T-helper 9 cell (primary cell): ENCODE data around the gene STX18.
"Not testable (repeated sequence)": the region's sequence is repeated elsewhere in the genome, so short reads cannot be mapped to it uniquely, and the experiment has no call there.

ENCODE experiments used
- DNase-seq: peaks from one replicate; pipeline ENCODE4 v3.0.0-alpha.2; 2020

STX18 gene

DNA sequence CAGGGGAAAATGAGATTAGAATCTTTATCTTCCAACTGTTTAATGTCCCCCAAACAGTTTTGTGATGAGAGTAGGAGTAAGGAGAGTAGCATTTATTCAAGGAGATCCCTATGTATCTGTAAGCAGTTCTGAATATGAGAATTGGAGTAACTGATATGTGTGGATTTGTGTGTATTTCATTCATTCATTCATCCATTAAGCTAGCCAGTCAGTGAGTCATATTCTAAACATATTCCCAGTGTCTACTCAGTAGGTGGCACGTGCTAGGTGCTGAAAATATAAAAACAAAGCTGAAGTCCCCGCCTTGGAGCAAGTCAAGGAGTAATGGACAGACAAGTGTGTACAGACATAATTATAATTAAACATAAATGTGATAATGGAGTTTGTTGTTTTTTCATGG lies 12.4 kb upstream of the STX18 start:
- DNase-seq: no peak

DNA sequence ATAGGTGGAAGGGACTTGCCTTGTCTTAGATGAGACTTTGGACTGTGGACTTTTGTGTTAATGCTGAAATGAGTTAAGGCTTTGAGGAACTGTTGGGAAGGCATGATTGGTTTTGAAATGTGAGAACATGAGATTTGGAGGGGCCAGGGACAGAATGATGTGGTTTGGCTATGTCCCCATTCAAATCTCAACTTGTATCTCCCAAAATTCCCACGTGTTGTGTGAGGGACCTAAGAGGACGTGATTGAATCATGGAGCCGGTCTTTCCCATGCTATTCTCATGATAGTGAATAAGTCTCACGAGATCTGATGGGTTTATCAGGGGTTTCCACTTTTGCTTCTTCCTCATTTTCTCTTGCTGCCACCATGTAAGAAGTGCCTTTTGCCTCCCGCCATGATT lies 10.2 kb upstream of the STX18 start:
- DNase-seq: not testable (repeated sequence)

DNA sequence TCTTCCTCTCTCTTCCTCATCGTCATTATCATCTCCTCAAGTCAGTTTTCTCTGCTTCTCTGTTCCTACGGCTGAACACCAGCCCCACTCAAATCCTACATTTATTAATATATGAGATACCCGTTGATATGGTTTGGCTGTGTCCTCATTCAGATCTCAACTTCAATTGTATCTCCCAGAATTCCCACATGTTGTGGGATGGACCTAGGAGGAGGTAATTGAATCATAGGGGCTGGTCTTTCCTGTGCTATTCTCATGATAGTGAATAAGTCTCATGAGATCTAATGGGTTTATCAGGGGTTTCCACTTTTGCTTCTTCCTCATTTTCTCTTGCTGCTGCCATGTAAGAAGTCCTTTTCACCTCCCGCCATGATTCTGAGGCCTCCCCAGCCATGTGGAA lies 8.3 kb upstream of the STX18 start:
- not testable (repeated sequence) for DNase-seq

DNA sequence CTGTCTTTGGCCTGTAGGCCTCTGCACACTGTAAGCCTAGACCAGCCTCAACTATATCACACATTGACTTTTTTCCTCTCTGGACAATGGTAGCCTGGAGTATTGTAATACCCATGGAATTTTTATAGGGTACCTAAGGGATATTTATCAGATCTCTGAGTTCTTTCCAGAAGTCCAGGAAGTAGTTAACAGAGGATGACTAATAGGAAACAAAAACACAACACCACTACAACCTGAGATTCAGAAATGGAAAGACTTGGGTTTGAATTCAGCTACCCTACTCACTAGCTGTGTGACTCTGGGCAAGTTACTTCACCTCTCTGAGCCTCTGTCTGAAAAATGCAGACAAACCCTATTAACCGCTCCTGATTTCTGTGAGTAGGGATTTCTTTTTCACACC lies 7.7 kb upstream of the STX18 start:
- DNase-seq: no peak

DNA sequence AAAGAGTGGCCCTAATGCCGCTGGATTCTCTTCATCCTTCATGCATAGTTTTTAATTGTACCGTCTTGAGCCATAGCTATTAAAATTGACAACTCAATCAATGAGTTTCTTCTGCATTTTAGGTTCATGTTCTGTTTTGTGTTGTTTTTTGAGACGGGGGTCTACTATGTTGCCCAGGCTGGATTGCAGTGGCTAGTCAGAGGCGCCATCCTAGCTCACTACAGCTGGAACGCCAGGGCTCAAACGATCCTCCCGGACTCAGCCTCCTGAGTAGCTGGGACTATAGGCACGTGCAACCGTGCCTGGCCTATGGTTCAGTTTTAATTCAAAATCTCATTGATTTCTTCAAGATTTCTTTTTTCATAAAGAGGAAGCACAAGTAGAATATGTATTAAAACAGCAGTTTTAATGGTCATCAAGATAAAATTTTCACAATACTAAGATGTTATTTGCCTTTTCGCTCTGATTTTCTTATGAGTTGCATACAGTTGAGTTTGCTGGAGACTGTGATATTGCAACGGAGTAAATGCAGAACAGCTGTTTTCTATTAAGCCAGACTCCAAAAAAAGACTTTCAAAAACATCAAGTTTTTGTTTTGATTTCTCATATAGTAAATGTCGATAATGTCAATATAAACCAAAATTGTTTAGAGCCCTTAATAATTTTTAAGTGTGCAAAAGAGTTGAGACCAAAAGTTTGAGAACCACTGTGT lies 1.1 kb upstream of the STX18 start:
- no peak for DNase-seq

DNA sequence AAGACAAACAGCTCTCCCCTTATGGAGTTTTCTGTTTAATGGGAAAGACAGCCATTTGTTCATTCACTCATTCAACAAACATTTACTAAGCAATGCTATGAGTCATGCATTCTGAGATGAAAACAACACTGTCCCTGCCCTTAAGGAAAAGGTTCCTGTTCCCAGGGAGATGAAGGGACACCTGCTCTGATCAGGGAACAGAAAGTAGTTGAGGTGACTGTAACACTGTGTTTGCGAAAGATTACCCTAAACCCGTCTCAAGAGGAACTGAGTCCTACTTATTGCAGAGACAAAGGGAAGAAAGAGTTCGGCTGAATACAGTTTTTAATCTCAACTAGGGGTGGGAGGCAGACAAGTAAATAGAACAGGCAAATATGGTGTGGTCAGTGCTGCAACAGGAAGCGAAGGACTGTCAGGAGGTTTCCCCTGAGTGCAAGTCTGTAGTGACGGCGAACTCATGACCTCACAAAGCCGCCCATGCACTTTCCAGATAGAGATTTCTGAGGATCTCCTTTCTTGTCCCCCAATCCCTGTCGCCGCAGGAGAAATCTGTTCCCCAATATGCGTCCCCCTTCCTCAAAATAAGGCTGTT lies 712 bp downstream of the STX18 start:
- peak; percentile 5 for DNase-seq

DNA sequence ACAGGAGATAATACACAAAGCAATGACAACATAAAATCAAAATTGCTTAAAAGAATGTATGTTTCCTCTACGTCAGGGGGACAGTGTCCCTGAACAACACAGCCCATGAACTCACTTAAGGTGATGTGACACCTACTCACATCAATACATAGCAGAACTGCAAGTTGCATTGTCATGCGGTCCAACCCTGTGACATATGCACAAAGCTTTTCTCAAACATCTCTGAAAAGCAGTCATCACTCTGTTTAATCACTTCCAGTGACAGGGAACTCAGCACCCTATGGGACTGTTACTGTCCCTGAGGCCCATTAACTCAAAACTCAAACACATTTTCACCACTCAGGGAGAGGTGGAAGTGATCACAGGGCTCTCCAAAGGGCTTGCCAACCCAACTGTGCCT lies 2.4 kb downstream of the STX18 start:
- DNase-seq: no peak

DNA sequence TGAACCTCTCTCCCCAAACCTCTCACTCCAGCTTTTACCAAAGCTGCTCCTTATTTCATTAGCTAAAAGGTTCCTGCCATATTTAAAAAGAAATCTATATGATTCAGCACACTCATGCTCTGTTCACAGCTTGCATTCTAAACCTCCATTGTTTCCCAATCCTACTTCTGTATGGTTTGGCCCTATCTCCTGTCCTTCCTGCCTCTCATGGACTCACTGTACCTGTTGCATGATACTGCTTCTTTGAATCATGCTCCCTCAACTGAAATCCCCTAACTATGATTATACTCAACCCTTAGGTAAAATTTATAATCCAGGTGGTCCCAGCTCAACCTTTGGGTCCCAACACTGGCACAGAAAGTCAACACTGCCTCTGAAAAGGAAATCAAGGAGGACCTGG lies 6.3 kb downstream of the STX18 start:
- no peak for DNase-seq

DNA sequence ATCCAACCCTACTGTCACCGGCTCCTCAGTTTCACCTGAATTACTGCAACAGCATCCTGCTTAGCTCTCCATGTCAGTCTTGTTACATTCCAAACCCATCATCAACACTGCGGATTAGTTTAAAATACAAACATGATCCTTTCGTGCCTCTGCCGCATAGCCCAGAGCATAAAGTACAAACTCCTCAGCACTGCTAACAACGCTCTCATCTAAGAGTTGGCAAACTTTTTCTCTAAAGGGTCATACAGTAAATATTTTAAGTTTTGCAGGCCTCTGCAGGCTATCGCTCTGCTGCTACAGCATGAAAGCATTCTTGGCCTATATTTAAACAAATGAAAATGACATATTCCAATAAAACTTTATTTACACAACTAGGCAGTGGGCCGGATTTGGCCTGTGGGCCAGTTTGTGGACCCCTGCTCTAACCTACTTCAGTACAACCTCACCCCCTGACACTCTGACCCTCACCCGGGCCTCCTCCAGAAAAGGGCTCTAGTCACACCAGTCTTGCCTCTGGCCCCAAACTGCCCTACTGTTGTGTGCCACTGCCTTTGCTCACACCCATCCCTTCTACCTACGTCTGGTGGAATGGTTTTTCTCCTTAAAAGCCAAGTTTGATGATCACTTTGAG lies 7.2 kb downstream of the STX18 start:
- DNase-seq: no peak

DNA sequence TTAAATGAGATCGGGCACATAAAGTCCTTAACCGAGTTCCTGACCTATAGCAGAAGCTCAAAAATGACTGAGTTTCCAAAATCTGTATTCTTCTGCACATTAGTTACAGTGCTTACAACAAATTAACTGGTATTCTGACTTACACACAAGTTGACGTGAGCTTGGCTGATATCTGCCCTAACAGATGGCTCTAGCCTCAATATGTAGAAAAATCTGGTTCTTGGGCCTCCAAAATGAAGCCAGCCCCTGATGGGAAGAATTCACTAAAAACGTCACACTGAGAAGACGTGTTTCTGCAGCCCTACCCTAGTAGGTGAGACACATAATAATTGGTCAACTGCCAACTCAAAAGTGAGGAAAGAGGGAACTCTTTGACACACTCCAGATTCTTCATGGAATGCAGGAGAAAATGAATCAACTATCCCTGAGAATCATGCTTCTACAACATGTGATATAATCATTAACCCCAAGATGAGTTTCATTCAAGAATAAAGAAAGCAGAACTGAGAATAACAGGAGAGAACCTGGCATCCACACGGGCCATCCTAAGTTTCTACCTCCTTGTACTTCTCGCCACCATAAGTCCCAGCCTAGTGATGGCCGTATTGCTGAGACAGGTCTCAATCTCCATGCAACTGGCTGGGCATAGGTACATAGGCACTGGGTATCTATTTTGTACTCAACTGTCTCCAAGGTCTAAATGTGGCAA lies 8.2 kb downstream of the STX18 start:
- no peak for DNase-seq

DNA sequence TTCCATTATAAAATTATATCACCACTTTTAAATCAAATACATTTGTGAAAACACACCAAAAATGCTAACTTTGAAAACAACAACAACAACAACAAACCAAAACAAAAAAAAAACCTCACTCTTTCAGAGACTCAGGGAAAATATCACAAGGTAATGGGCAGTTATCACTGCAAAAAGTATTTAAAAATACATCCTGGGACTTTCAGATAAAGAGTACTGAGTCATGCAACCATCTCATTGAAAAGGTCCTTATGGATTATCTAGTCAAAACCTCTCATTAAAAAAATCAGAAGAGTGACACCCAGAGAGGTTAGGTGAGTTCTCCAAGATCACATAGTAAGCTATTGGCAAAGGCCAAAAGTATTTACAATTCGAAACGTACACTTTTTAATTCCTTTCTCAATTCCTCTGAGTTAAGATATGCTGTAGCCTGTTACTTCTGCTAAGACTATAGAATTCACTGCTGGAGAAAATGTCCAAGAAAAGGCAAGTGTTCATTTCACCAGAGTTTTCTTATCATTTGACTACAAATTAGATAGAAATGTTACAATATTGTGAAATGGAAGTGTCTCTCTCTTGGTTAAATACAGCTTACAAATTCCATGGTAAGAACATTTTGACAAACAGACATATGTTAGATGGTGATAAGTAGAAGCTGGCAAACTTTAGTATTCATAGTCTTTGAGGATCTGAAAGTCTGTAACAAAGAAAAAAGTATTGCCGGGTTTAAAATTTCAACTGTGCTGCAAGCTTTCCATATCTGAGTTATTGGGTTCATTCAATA lies 9.3 kb downstream of the STX18 start:
- no peak for DNase-seq

DNA sequence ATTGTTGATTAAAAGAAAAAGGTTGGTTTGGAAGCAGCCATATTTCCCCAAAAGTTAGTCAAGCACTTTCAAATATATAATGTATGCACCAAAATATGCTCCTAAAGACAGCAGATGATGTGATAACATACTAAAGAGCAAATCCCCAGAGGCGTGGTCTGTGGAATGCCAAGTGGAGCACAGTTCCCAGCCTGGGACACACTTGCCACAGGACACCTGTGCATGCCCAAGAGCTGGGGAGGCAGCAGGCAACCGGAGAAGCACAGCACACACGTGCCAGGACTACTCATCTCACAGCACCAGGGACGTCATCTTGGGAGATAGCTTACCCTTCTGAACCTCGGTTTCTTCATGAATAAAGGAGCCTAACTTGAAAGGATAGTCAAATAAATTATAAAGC lies 12.5 kb downstream of the STX18 start:
- DNase-seq: no peak

DNA sequence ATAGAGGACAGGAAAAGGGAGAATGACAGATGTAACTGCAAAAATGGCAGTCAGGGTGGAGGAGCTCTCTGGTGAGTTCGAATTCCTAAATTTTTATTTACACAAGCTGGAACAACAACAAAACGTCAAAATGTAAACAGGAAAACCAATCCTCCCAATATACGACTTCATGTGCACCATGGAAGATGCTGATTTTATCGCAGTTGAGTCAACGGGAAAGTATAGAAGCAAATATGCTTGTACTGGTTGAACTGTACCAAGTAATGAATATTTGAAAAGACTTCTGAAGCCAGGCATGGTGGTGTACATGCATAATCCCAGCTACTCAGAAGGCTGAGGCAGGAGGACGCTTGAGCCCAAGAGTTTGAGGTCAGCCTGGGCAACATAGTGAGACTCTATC lies 15.4 kb downstream of the STX18 start:
- DNase-seq: no peak

DNA sequence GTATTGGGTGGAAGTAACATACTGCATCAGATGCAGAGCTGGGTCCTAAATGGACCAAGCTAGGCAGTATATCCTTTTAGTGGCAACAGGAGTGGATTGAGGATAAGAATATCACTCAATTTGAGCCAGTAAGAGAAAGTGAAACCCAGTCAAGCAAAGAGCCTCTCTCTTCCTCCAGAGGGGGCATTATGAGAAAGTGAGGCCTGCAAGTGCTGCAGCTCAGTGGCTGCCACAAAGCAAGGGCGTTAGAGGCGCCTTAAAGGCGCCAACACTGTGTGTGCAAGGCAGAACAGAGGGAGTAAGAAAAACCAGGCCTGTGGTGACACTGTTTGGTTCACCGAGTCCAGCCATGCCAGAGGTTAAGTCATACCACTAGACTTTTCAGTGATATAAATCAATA lies 17.5 kb downstream of the STX18 start:
- peak; percentile 8 for DNase-seq

DNA sequence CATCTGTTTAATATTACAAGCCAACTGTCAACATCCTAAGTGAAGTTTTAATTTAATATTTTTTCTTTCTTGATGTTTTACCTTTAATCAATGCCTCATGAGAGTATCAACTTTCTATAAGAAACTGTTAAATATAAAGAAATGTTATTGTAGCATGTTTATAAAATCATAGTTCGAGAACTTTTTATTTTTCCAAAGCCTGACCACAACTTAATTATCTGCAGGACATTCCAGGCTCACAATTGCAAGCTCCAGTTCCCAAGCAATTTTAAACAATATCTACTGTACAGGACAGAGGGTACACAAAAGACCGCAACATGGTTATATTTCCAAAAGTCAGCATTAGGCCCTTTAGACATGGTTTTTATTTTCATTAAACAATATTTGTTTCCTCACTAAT lies 20.1 kb downstream of the STX18 start:
- no peak for DNase-seq

DNA sequence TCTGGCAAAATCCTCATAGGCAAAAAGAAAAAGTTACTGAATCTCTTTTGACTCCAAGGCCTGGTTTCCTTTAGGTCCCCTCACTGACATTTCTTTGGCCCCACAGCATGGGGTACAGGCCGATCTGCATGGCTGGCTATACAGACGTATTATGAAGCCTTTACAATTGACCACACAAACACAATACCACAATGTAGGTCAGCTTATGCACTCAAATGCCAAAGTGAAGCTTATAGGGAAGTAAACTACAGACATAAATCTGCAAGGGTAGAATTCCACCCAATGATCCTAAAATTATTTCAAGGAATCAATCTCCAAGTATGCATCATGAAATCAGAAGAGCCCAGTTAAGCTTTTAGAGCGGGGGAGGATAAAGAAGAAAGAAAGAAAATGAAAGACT lies 20.7 kb downstream of the STX18 start:
- no peak for DNase-seq

DNA sequence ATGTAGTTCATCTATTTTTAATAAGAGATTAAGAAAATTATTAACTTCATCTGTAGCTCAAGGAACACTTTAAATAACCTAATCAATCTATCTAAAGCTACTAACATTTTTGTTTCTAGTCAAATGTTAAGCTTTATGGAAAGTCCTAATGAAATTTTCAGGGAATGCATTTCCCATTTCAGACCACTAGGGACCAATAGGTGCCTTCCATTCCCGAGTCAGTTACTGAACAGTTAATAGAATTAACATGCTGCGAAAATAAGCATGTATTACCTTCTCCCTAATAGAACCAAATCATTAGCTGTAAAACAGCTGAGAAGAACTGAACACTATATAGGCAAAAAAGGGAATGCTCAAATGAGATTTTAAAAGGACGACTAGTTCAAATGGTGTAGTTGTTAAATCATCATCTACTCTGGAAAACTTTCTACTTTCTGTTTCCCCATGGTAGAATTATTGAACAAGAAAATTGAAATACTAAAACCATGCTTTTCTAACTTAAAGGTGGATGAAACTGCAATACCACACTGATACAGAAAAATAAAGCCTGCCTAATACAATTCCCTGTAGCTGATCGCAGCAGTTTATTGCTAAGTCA lies 22.5 kb downstream of the STX18 start:
- no peak for DNase-seq

DNA sequence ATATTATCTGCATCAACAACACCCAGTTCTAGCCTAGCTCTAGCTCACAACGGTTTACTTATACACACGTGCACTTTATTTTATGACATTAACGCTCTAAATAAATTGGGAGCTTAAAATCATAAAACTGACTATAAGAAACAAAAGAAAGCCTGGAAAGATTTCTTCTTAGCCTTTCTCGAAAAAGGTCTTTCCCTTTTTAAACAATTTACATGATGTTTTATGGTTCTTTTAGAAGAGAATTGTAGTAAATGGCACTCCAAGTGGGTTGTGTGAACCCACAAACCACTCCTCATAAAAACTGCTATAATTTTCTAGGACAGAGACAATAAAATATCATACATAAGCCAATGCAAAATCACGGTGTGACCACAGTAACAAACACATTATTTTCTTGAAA lies 23.1 kb downstream of the STX18 start:
- DNase-seq: no peak

DNA sequence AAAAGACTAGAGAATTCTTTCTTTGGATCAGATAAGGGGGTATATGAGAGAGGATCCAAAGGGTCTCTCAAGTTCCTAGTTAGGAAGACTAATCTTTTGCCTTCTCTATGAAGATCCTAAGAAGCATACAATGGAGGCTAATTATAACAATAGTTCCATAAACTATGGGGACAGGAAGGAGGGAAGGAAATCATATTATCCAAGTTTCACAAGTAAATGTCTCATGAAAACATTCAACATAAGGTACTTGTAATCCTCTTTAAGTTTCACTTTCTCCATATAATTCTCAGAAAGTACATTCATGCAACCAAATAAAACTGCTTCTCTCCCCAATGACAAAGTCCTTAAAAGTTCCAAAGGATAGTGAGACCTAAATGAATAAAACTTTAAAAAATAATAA lies 27.1 kb downstream of the STX18 start:
- DNase-seq: no peak

DNA sequence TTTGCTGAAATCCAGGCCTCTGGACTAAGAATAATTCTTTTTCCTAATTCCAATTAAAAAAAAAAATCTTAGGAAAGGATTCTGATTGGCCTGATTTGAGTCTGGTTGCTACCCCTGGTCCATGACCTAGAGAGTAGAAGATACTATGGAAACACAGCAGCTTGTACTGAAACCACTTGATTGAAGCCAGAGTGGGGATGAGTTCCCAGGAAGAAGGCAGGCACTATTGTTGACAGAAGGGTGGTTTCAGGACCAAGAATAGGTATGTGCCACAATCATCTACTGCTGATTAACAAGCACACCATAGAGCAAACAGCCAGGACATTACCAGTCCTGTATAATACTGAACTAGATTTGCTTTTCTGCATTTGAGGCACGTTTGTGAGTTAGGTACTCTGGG lies 29.6 kb downstream of the STX18 start:
- DNase-seq: no peak

DNA sequence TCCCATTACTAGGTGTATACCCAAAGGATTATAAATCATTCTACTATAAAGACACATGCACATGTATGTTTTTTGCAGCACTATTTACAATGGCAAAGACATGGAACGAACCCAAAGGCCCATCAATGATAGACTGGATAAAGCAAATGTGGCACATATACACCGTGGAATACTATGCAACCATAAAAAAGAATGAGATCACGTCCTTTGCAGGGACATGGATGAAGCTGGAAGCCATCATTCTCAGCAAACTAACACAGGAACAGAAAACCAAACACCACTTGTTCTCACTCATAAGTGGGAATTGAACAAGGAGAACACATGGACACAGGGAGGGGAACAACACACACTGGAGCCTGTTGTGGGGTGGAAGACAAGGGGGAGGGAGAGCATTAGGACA lies 31.2 kb downstream of the STX18 start:
- not testable (repeated sequence) for DNase-seq

DNA sequence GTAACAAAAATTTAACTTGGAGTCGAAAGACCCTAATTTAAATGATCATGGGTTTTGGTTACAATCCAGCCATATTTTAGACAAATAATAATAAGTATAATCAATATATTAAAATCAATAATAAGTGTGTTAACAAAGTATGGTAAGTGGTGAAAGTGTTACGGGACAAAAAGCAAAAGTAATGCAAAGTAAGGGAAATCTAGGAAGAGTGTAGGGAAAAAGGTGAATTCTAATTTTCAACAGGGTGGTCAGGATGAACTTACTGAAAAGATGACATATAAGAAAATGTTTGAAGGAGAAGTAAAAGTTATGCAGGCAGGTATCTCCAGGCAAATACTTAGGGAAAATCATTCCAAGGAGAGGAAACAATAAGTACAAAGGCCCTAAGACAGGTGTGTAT lies 32.3 kb downstream of the STX18 start:
- no peak for DNase-seq

DNA sequence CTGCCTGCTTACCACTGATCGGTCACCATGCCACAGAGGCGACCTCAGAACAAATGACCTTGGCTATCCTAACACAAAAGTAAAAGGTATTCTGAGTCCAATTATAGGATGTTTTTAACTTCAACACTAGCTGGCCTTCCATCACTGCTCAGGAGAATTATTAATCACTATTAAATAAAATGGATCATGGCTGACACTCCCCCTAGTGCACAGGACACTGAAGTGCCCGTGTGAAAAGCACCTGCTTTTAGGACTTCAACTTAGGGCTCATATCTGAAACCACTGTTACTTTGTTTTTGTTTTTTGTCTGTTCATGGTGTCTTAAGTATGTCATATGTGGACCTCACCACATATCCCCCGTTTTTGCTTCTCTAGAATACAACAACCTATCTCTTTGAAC lies 33.9 kb downstream of the STX18 start:
- no peak for DNase-seq
